ENCODE measurements around the gene LETM1.

Gene LETM1

GRCh38 chr4:1856071-1856942, at the start of gene LETM1:
LETM1 (minus strand) TSS chr4:1856156; CDS start chr4:1855950, 206 bp downstream.
- H3K9me3 Mint-ChIP-seq, result no peaks in the 10 kb centered on the region
- peak within 1 kb of the TSS; percentile 86 to 92 (median 90) for H3K4me3 Mint-ChIP-seq
- peak within 1 kb of the TSS in 2 of 3 experiments; percentile 63 to 78 for H3K27ac Mint-ChIP-seq
- no peaks in the 10 kb centered on the region for H3K36me3 Mint-ChIP-seq (ENCODE audit: low read depth)
- no peak for TF ChIP-seq CTCF (IDR thresholded peaks at IDR 0.05; ENCODE audit: unreplicated experiment in 3 of 3)
- H3K4me1 Mint-ChIP-seq, result peaks cover 20% of the 10 kb centered on the region
- H3K27me3 Mint-ChIP-seq (ENCODE audit: low read depth), result peaks cover 6% of the 10 kb centered on the region

- Mint-ChIP-seq H3K4me1 (peaks cover 9% of the 10 kb centered on the region), H3K36me3 (ENCODE audit: low read depth) (peaks cover 64% of the 10 kb centered on the region), H3K27ac (no peak overlapping the region), H3K27me3 (ENCODE audit: low read depth) (no peaks in the 10 kb centered on the region), H3K9me3 (no peaks in the 10 kb centered on the region), H3K4me3 (no peak overlapping the region)
- no peak for TF ChIP-seq CTCF (IDR thresholded peaks at IDR 0.05; ENCODE audit: unreplicated experiment in 3 of 3)
Measured at GRCh38 chr4:1904042-1904441, 48.1 kb upstream of the LETM1 start.

- Mint-ChIP-seq H3K4me3 (no peak overlapping the region), H3K9me3 (no peaks in the 10 kb centered on the region), H3K27ac (no peak overlapping the region), H3K4me1 (peaks cover 12% of the 10 kb centered on the region), H3K36me3 (ENCODE audit: low read depth) (peaks cover 60% of the 10 kb centered on the region), H3K27me3 (ENCODE audit: low read depth) (no peaks in the 10 kb centered on the region)
- TF ChIP-seq CTCF (IDR thresholded peaks at IDR 0.05; ENCODE audit: unreplicated experiment in 3 of 3), result no peak
Measured at GRCh38 chr4:1903035-1903434, 47.1 kb upstream of the LETM1 start.

- H3K4me3 Mint-ChIP-seq, result no peak overlapping the region
- peaks cover 12% of the 10 kb centered on the region for H3K4me1 Mint-ChIP-seq
Measured at GRCh38 chr4:1902243-1902642, 46.3 kb upstream of the LETM1 start.

GRCh38 chr4:1901127-1901526, 45.2 kb upstream of the LETM1 start:
- Mint-ChIP-seq H3K27me3 (ENCODE audit: low read depth) (no peaks in the 10 kb centered on the region), H3K9me3 (no peaks in the 10 kb centered on the region), H3K36me3 (ENCODE audit: low read depth) (peaks cover 51% of the 10 kb centered on the region), H3K4me1 (peaks cover 12% of the 10 kb centered on the region), H3K4me3 (no peak overlapping the region), H3K27ac (no peak overlapping the region)
- no peak for TF ChIP-seq CTCF (IDR thresholded peaks at IDR 0.05; ENCODE audit: unreplicated experiment in 3 of 3)

More at GRCh38 chr4:1902243-1902642, 46.3 kb upstream of the LETM1 start:
- Mint-ChIP-seq H3K36me3 (ENCODE audit: low read depth) (peaks cover 58% of the 10 kb centered on the region), H3K9me3 (no peaks in the 10 kb centered on the region), H3K27me3 (ENCODE audit: low read depth) (no peaks in the 10 kb centered on the region), H3K27ac (no peak overlapping the region)
- no peak for TF ChIP-seq CTCF (IDR thresholded peaks at IDR 0.05; ENCODE audit: unreplicated experiment in 3 of 3)

- H3K27ac Mint-ChIP-seq, result no peak overlapping the region
- H3K4me1 Mint-ChIP-seq, result peaks cover 12% of the 10 kb centered on the region
- H3K9me3 Mint-ChIP-seq, result no peaks in the 10 kb centered on the region
- TF ChIP-seq CTCF (IDR thresholded peaks at IDR 0.05; ENCODE audit: unreplicated experiment in 3 of 3), result no peak
- no peaks in the 10 kb centered on the region for H3K27me3 Mint-ChIP-seq (ENCODE audit: low read depth)
- peaks cover 47% of the 10 kb centered on the region for H3K36me3 Mint-ChIP-seq (ENCODE audit: low read depth)
- no peak overlapping the region for H3K4me3 Mint-ChIP-seq
Measured at GRCh38 chr4:1900624-1901023, 44.7 kb upstream of the LETM1 start.

Data from nephron (organoid).